Fibroblast of skin of scalp (primary cell): Measurements from ENCODE around the gene KRT73. TPM values are rescaled to one million over a fixed set of nuclear protein-coding genes. Genes with fewer than 3 reads are reported as not detected.
A peak's percentile ranks its signal among the peaks of the same experiment; 100 is the strongest.

Source experiments
- DNase-seq: peaks from one replicate; pipeline ENCODE4 v3.0.0-alpha.2; 2013
- polyA plus RNA-seq, 2 experiments: library from polyadenylated mRNA; unstranded; fragments of 120-200 nt; gene quantifications; one replicate each; pipeline ENCODE4 v1.2.1, GENCODE V29; 2013; ENCODE audit not compliant: insufficient read length in 2 of 2

KRT73 gene
- polyA plus RNA-seq (2013, experiment 1 of 2; ENCODE audit: insufficient read length) = not detected
- polyA plus RNA-seq (2013, experiment 2 of 2; ENCODE audit: insufficient read length) = not detected

GRCh38 chr12:52618216-52618615 is at the start of gene KRT73:
Gene KRT73 (minus strand): TSS chr12:52618559. CDS start chr12:52618524, 35 bp downstream.
- DNase-seq = no peak

- DNase-seq = no peak
These were observed 49.6 kb upstream of the KRT73 start for GRCh38 chr12:52667931-52668330.

- no peak for DNase-seq
These were observed 49.1 kb upstream of the KRT73 start for GRCh38 chr12:52667509-52667908.

GRCh38 chr12:52666471-52666870 is 48.1 kb upstream of the KRT73 start:
- DNase-seq = no peak

- no peak for DNase-seq
These were observed 45.1 kb upstream of the KRT73 start for GRCh38 chr12:52663420-52663819.

GRCh38 chr12:52662918-52663229 is 44.5 kb upstream of the KRT73 start:
- DNase-seq = no peak

GRCh38 chr12:52662093-52662917 is 43.9 kb upstream of the KRT73 start:
- no peak for DNase-seq

GRCh38 chr12:52661668-52662067 is 43.3 kb upstream of the KRT73 start:
- DNase-seq = no peak

GRCh38 chr12:52660934-52661499 is 42.7 kb upstream of the KRT73 start:
- no peak for DNase-seq

- DNase-seq = no peak
These were observed 41.6 kb upstream of the KRT73 start for GRCh38 chr12:52659951-52660350.

GRCh38 chr12:52659395-52659794 is 41.0 kb upstream of the KRT73 start:
- DNase-seq = no peak

- DNase-seq = no peak
These were observed 39.8 kb upstream of the KRT73 start for GRCh38 chr12:52658196-52658595.

- DNase-seq = no peak
These were observed 39.0 kb upstream of the KRT73 start for GRCh38 chr12:52657250-52657902.

GRCh38 chr12:52656616-52657015 is 38.3 kb upstream of the KRT73 start:
- no peak for DNase-seq

- no peak for DNase-seq
These were observed 37.4 kb upstream of the KRT73 start for GRCh38 chr12:52655720-52656124.

- peak; percentile 13 for DNase-seq
These were observed 36.9 kb upstream of the KRT73 start for GRCh38 chr12:52655251-52655650.

- no peak for DNase-seq
These were observed 33.4 kb upstream of the KRT73 start, which contains the start of gene KRT2 for GRCh38 chr12:52651726-52652261. Gene KRT2 (minus strand): TSS chr12:52652211. CDS start chr12:52652142, 69 bp downstream.

- no peak for DNase-seq
These were observed 32.2 kb upstream of the KRT73 start for GRCh38 chr12:52650520-52651081.

- no peak for DNase-seq
These were observed 30.7 kb upstream of the KRT73 start for GRCh38 chr12:52649066-52649465.

GRCh38 chr12:52648012-52648550 is 29.7 kb upstream of the KRT73 start:
- no peak for DNase-seq

GRCh38 chr12:52647601-52648000 is 29.2 kb upstream of the KRT73 start:
- DNase-seq = no peak

- no peak for DNase-seq
These were observed 28.3 kb upstream of the KRT73 start for GRCh38 chr12:52646613-52647012.

GRCh38 chr12:52645982-52646381 is 27.6 kb upstream of the KRT73 start:
- DNase-seq = no peak
